ENCODE results near the gene TDG.

GRCh38 chr12:104010121-104010520, 44.4 kb downstream of the TDG start:
- no peak for TF ChIP-seq CTCF (IDR thresholded peaks at IDR 0.05; ENCODE audit: low read depth, low read length)
- TF ChIP-seq EZH2phosphoT487 (IDR thresholded peaks at IDR 0.05; ENCODE audit: low read depth) = no peak
